ENCODE results near the gene PAF1. TPM values are rescaled to one million over a fixed set of nuclear protein-coding genes. Genes with fewer than 3 reads are reported as not detected.

The PAF1 gene
- total and polyA plus RNA-seq, 2 of the 13 experiments (the other 11 are each of a cell fraction or from before 2014, with no cell fraction given), result 30.2 to 31.1 TPM

DNA sequence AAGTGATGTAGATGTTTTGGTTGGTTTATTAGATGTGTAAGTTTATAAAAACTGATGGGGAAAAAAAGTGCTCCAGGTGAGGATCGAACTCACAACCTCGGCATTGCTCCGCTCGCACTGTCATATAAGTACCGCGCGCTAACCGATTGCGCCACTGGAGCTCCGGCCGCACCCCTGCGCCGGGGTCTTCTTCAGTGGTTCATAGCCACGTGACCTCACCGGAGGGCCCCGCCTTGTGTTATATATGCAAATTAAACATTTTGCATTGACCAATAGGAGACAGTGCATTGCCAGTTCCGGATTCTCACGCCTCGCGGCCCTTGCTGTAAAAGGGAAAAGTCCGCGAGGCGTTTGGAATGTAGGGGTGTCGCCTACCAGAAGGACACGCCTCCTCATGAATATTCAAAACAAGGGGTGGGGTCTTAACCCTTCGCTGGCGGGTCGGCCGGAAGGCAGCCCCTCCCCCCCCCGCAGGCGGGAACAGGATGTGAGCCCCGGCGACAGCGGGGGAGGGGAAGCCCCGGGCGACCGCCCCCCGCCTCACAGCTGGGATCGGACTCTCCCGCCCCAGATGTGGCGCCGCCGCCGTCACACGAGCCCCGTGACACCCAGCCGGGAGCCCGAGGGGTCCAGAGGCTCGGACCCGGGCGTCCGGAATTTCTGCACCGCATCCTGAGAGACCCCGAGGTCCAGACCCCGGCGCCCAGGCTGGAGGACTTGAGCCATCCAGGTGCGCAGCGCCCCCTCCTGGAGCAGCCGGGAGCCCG is 21.4 kb upstream of the PAF1 start, which contains the start of gene PLEKHG2 (continued):
- TF ChIP-seq ZNF550 (CRISPR knock-in tag; IDR thresholded peaks at IDR 0.05; ENCODE audit: borderline replicate concordance) (no peak), CREB1 (IDR thresholded peaks at IDR 0.05) (peak; percentile 80), CREB1 (CRISPR knock-in tag; IDR thresholded peaks at IDR 0.05) (peak; percentile 87), ZBTB8A (CRISPR knock-in tag; IDR thresholded peaks at IDR 0.05; ENCODE audit: borderline replicate concordance, low read depth) (no peak), NFKB2 (CRISPR knock-in tag; IDR thresholded peaks at IDR 0.05; ENCODE audit: borderline replicate concordance) (no peak; the same call in 1 of the 2 replicates), CCAR2 (optimal IDR thresholded peaks at IDR 0.05; ENCODE audit: low read depth, low read length) (peak; percentile 67), PCBP1 (IDR thresholded peaks at IDR 0.05; ENCODE audit: borderline replicate concordance, low read depth, low read length) (peak; percentile 85; the same call in 1 of the 2 replicates), NFE2L1 (CRISPR knock-in tag; IDR thresholded peaks at IDR 0.05; ENCODE audit: borderline replicate concordance) (no peak), SMARCC2 (IDR thresholded peaks at IDR 0.05) (no peak), ZNF615 (CRISPR knock-in tag; IDR thresholded peaks at IDR 0.05; ENCODE audit: borderline replicate concordance) (no peak), TARDBP (CRISPR knock-in tag; IDR thresholded peaks at IDR 0.05) (0 out of 2 replicates have a peak, but pooled peaks have one; percentile 3), JDP2 (CRISPR knock-in tag; IDR thresholded peaks at IDR 0.05; ENCODE audit: borderline replicate concordance) (no peak; the same call in 1 of the 2 replicates), ZNF432 (CRISPR knock-in tag; IDR thresholded peaks at IDR 0.05; ENCODE audit: borderline replicate concordance) (no peak), ZNF891 (CRISPR knock-in tag; IDR thresholded peaks at IDR 0.05) (no peak), REL (CRISPR knock-in tag; conservative IDR thresholded peaks at IDR 0.05) (no peak), ZNF17 (CRISPR knock-in tag; IDR thresholded peaks at IDR 0.05) (no peak), ZNF282 (IDR thresholded peaks at IDR 0.05; ENCODE audit: partially characterized antibody) (no peak), ZNF441 (CRISPR knock-in tag; IDR thresholded peaks at IDR 0.05; ENCODE audit: borderline replicate concordance) (0 out of 2 replicates have a peak, but pooled peaks have one; percentile 12)
- TF ChIP-seq, protein P1, sequence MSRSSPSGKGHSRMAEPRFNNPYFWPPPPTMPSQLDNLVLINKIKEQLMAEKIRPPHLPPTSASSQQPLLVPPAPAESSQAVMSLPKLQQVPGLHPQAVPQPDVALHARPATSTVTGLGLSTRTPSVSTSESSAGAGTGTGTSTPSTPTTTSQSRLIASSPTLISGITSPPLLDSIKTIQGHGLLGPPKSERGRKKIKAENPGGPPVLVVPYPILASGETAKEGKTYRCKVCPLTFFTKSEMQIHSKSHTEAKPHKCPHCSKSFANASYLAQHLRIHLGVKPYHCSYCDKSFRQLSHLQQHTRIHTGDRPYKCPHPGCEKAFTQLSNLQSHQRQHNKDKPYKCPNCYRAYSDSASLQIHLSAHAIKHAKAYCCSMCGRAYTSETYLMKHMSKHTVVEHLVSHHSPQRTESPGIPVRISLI (CRISPR knock-in tag; IDR thresholded peaks at IDR 0.05; ENCODE audit: borderline replicate concordance), result peak; percentile 66; the same call in 1 of the 2 replicates
- TF ChIP-seq, protein P2, sequence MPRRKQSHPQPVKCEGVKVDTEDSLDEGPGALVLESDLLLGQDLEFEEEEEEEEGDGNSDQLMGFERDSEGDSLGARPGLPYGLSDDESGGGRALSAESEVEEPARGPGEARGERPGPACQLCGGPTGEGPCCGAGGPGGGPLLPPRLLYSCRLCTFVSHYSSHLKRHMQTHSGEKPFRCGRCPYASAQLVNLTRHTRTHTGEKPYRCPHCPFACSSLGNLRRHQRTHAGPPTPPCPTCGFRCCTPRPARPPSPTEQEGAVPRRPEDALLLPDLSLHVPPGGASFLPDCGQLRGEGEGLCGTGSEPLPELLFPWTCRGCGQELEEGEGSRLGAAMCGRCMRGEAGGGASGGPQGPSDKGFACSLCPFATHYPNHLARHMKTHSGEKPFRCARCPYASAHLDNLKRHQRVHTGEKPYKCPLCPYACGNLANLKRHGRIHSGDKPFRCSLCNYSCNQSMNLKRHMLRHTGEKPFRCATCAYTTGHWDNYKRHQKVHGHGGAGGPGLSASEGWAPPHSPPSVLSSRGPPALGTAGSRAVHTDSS (CRISPR knock-in tag; conservative IDR thresholded peaks at IDR 0.05), result no peak
- TF ChIP-seq, protein P3, sequence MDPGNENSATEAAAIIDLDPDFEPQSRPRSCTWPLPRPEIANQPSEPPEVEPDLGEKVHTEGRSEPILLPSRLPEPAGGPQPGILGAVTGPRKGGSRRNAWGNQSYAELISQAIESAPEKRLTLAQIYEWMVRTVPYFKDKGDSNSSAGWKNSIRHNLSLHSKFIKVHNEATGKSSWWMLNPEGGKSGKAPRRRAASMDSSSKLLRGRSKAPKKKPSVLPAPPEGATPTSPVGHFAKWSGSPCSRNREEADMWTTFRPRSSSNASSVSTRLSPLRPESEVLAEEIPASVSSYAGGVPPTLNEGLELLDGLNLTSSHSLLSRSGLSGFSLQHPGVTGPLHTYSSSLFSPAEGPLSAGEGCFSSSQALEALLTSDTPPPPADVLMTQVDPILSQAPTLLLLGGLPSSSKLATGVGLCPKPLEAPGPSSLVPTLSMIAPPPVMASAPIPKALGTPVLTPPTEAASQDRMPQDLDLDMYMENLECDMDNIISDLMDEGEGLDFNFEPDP (CRISPR knock-in tag; conservative IDR thresholded peaks at IDR 0.05), result no peak
- TF ChIP-seq, protein P4, sequence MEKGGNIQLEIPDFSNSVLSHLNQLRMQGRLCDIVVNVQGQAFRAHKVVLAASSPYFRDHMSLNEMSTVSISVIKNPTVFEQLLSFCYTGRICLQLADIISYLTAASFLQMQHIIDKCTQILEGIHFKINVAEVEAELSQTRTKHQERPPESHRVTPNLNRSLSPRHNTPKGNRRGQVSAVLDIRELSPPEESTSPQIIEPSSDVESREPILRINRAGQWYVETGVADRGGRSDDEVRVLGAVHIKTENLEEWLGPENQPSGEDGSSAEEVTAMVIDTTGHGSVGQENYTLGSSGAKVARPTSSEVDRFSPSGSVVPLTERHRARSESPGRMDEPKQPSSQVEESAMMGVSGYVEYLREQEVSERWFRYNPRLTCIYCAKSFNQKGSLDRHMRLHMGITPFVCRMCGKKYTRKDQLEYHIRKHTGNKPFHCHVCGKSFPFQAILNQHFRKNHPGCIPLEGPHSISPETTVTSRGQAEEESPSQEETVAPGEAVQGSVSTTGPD (CRISPR knock-in tag; IDR thresholded peaks at IDR 0.05), result no peak

Measured in HepG2 (cell line).